ENCODE data around the gene TPRG1.

DNA sequence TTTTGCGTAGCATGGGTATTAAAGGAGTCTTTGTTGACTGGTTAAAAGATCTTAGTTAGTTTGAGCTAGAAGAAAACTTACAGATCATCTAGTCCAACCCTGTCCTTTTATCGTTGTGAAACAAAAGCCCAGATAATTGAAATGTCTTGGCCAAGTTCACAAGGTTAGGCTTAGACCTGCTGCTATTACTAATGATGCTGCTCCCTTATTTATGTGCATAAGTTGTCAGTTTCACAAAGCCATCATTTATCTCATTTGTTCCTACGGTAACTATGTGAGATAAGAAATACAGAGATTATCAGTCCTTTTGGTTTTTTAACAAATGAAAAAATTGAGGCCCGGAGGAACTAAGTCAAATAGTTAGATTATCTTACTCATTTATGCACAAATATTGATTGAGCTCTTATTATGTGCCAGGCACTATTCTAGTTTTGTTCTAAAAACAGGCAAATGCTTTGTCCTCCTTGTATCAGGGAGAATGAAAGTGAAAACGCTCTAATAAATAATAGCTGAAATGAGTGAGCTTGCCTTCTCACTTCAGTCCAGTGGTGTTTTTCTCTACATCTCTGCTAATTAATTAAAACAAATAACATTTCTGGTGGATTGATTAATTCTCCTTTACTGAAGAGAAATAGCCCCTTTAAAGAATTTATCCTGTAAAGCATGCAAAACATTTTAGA is 49.1 kb upstream of the TPRG1 start:
- TF ChIP-seq, protein P1, sequence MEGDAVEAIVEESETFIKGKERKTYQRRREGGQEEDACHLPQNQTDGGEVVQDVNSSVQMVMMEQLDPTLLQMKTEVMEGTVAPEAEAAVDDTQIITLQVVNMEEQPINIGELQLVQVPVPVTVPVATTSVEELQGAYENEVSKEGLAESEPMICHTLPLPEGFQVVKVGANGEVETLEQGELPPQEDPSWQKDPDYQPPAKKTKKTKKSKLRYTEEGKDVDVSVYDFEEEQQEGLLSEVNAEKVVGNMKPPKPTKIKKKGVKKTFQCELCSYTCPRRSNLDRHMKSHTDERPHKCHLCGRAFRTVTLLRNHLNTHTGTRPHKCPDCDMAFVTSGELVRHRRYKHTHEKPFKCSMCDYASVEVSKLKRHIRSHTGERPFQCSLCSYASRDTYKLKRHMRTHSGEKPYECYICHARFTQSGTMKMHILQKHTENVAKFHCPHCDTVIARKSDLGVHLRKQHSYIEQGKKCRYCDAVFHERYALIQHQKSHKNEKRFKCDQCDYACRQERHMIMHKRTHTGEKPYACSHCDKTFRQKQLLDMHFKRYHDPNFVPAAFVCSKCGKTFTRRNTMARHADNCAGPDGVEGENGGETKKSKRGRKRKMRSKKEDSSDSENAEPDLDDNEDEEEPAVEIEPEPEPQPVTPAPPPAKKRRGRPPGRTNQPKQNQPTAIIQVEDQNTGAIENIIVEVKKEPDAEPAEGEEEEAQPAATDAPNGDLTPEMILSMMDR (IDR thresholded peaks at IDR 0.05): no peak
- no peak for TF ChIP-seq EZH2 (IDR thresholded peaks at IDR 0.05; ENCODE audit: borderline replicate concordance, insufficient read depth, low read depth, low read length, poor library complexity, severe bottlenecking)

Data from B cell (primary cell).